HG03280 (cell line): ENCODE data around the gene PPTC7.
"Not testable (repeated sequence)": the region's sequence is repeated elsewhere in the genome, so short reads cannot be mapped to it uniquely, and the experiment has no call there.

Experiments
- ATAC-seq: cut with Tn5 transposase; IDR thresholded peaks from one replicate; pipeline ENCODE4 v1.9.1; 2021; ENCODE audit warnings: mild to moderate bottlenecking, moderate library complexity; ENCODE audit not compliant: unreplicated experiment

The PPTC7 gene, protein sequence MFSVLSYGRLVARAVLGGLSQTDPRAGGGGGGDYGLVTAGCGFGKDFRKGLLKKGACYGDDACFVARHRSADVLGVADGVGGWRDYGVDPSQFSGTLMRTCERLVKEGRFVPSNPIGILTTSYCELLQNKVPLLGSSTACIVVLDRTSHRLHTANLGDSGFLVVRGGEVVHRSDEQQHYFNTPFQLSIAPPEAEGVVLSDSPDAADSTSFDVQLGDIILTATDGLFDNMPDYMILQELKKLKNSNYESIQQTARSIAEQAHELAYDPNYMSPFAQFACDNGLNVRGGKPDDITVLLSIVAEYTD

DNA sequence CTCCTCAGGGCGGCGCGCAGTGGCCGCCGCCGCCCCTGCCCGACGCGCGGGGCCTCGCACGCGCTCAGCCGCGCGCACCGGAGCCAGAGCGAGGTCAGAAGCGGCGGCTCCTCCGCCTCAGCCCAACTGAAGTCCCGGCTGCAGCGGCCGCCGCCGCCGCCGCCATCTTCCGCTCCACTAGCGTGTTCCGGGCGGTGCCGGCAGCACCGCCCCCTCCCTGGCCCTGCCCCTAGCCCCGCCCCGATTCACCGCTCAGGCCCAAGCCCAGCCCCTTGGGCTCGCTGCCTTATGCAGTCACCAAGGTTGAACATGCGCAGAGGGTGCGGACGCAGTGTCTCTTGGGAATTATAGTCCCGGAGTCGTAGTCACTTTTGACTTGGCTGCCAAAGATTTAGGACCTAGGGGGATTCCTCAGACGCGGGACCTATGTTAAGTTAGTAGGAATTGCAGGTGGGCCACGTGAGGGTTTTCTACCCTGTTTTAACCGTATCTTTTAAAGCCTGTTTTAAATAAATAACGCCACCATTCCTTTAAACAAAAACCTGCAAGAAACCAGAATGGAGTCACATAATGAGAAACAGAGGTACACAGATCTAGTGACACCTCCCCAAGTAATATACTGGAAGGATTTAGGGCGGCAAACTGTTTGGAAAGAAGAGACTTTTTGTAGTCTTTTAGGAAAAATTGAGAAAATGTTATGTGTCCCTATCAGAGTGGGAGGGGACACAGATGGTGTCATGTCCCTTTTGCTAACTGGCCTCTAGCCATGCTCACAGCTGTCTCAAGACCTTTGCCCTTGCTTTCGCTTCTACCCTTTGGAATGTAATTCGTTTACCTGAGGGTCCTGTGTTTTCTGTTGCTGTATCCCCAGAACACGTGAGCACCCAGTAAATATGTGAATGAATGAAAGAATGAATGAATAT lies at the start of gene PPTC7:
Gene PPTC7 (minus strand): TSS at position 182 of the 923 bp plus-strand sequence. CDS start 287 bp downstream, outside the sequence.
- ATAC-seq, result peak; percentile 88

DNA sequence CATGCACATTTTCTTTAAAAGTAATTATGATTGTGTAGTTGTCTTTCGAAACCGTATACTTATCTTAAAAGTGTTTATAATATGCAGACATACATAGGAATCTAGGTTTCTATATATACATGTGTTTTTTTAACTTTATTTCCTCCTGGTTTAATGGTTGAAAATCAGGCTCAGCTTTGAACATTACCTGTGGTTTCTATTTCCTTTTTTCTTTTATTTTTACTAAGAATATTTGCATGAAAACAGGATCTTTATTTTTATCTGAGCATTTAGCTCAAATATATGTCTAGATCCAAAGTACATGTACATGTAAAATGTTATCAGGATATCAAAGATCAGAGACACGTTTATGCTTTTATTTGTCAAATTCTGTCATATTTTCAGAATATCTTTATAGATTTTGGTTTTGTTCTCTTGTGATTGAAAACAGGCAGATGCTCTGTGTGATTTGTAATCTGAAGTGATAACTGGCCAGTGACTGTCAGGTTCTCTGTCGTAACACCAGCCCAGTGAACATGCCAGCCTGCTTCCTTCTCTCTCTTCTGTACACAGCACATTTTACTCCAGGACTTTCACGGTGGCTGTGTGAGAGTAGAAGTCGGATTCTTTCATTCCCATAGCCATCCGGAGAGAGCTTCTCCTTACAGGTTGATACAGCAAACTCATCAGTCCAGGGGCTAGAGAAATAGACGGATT lies 44.5 kb upstream of the PPTC7 start:
- no peak for ATAC-seq

DNA sequence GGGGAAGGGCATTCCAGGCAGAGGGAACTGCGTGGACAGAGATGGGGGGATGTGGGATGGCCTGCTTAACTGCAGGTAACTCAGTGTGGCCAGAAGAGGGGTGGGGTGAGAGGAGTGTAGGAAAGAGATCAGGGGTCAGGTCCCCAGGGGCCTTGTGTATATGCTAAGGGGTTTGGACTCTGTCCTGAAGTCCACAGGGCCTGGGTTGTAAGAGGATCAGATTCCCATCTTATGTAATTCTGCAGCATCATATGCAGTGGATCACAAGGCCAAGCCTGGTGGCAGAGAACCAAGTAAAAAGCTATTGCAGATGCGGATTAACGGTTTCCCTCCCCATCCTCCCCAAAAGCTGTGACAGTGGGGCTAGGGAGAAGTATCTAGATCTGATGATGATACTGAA lies 39.5 kb upstream of the PPTC7 start:
- ATAC-seq, result no peak

DNA sequence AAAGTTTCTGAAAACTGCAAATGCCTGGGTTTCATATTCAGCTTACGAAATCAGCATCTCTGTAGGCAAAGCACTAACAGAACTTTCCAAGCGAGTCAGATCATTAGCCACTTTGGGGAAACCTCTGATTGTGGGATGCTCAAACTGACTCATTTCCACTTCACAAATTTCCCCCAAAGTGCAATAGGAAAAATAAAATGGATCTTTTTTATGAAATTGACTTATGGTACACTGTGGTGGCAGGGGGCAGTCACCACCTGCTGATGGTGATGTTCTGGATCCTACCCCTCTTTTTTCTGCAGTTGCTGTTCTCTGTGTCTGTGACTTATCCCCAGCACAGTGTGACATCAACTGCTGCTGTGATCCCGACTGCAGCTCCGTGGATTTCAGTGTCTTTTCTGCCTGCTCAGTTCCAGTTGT lies 36.4 kb upstream of the PPTC7 start:
- no peak for ATAC-seq

DNA sequence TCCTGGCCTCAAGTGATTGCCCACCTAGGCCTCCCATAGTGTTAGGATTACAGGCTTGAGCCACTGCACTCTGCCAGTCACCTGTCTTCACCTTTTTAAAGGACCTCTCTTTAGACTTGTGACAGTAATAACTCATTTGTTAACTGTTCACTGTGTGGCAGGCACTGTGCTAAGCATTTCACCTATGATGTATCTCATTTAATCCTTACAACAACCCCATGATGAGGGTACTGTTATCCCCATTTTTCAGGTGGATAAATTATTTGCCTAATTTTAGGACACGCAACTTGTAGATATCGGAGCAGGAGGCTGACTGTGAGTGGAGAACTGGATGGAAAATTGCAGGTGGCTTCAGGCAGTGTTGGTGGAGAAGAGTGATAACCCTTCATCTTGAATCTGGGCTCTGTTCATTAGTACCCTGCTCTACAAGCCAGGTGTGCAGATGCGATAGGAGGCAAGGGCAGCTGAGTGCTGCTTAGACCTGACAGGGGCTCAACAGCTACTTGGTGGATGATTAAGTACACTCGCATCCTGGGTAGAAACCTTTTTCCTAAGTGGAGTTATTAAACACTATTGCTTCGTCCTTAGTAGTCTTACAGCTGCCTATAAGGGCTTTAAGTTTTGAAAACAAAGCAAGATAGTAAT lies 33.5 kb upstream of the PPTC7 start:
- ATAC-seq, result no peak

DNA sequence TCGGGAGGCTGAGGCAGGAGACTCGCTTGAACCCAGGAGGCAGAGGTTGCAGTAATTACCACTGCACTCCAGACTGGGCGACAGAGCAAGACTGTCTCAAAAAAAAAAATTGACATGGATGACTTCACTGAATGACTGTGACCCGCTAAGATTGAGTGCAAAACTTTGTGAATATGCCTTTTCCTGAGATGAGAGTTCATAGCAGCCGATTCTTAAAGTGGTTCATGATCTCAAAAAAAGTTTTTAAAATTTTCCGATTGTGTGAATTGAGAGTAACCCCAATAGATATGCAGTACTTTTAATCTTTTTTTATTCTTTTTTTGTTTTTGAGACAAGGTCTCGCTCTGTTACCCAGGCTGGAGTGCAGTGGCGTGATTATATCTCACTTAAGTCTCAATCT lies 32.1 kb upstream of the PPTC7 start:
- ATAC-seq, result no peak

DNA sequence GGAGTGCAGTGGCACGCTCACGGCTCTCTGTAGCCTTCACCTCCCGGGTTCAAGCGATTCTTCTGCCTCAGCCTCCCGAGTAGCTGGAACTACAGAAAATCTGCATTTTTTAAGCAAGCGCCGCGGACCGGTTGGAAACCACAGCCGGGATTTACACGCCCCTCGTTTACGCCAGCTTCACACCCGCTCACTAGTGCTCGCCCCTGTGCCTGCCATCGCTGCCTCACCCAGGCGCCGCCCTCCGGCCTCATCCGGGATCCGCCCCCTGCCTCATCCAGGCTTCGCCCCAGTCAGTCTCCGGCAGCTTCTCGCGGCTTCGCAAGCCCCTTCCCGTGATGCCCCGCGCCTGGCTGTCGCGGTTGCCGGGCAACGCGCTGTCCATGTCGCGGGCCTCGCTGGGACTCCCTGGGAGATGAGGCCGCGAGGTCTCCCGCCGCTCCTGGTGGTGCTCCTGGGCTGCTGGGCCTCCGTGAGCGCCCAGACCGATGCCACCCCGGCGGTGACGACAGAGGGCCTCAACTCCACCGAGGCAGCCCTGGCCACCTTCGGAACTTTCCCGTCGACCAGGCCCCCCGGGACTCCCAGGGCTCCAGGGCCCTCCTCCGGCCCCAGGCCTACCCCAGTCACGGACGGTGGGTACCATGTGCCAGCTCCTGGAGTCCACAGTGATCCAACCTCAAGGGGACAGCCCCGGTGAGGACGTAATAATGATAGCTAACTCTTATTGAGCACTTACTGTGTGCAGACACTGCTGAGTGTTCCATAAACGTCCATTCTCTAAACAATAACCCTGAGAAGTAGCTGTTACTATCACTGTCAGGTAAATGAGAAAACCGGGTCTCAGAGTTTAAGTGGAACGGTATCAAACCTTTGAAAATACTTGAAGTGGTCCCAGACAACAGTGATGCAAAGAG lies 30.9 kb upstream of the PPTC7 start, which contains the start of gene TCTN1:
Gene TCTN1 (plus strand): TSS at position 359 of the 914 bp plus-strand sequence. CDS start 54 bp downstream, at position 413.
- peak; percentile 94 for ATAC-seq

DNA sequence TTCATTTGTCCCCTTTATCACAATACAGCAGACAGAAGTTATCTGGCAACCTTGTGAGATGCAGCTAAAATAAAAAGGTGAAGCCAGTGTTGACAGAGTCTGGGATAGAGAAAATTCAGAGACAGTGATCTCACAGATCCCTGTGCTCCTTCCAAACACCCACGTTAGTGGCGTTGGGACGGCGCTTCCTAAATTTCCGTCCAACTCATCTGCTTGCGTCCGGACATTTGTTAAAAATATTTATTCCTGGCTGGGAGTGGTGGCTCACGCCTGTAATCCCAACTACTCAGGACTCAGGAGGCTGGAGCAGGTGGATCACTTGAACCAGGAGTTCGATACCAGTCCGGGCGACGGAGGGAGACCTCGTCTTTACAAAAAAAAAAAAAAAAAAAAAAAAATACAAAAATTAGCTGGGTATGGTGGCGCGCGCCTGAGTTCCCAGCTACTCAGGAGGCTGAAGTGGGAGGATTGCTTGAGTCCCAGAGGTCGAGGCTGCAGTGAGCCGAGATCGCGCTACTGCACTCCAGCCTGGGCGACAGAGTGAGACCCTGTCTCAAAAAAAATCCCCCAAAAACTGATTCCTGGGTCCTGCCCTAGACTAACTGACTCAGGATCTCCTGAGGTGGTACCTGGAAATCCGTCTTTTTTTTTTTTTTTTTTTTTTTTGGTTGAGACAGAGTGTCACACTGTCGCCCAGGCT lies 30.1 kb upstream of the PPTC7 start:
- no peak for ATAC-seq

DNA sequence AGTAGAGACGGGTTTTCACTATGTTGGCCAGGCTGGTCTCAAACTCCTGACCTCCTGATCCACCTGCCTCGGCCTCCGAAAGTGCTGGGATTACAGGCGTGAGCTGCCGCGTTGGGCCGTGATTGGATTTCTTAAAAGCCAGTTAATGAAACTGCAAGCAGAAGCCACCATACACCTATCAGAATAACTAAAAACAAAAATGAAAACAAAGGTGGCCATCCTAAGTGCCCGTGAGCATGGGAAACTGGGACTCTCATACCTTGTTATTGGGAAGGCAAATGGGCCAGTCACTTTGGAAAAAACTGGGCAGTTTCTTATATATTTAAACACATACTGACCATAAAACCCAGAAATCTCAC lies 23.1 kb upstream of the PPTC7 start:
- no peak for ATAC-seq

DNA sequence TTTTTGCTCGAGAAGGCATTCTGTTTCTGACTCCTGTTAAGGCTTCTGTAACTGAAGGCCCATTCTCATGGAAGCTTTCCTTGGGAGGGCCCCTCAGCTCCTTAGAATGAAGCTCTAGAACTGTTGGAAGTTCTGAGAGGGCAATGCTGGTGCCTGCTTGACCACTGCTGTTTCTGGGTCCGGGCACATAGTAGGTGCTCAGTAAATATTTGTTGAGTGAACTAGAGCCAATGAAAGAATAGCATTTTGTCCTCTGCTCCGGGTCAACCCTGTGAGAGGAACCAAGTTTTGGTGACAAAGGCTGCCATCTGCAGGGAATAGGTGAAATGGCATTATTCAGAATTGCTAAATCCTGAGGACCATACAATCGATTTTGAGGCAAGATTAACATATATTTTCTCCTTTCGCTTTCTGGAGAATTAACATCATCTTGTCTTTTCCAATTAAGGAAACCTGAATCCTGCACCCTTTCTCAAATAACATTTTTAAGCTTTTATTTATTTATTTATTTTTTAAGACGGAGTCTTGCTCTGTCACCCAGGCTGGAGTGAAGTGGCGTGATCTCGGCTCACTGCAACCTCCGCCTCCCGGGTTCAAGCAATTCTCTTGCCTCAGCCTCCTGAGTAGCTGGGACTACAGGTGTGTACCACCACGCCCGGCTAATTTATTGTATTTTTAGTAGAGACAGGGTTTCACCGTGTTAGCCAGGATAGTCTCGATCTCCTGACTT lies 19.1 kb upstream of the PPTC7 start:
- not testable (repeated sequence) for ATAC-seq

DNA sequence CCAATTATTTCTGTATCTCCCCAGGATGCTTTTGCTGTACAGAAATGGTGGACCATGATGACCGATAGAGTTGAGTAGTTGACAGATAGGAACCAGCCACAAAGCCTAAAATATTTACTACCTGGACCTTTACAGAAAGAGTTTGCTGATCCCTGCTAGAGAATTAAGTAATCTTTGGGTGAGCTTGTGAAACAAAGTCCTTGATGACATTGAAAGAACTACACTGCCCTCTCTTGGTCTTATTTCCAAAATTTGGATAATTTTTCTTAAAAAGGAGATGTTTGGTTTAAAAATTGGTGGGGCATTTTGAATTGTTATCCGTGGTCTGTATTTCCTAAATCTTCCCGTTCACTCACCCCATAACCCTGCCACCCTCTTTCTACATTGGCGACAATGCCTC lies 17.1 kb upstream of the PPTC7 start:
- ATAC-seq, result no peak

DNA sequence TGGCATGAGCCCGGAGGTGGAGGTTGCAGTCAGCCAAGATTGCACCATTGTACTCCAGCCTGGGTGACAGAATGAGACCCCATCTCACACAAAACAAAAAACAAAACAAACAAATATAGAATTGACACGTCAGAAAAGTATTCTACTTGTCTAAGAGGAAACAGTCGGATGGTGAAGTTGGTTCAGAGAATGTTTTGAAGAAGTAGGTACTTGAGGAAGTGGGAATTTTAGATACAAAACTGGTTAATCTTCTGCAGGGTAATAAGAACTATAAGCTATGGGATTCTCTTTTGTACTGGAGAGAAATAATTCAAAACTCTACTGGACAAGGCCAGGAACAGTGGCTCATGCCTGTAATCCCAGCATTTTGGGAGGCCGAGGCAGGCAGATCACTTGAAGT lies 16.2 kb upstream of the PPTC7 start:
- ATAC-seq, result no peak

DNA sequence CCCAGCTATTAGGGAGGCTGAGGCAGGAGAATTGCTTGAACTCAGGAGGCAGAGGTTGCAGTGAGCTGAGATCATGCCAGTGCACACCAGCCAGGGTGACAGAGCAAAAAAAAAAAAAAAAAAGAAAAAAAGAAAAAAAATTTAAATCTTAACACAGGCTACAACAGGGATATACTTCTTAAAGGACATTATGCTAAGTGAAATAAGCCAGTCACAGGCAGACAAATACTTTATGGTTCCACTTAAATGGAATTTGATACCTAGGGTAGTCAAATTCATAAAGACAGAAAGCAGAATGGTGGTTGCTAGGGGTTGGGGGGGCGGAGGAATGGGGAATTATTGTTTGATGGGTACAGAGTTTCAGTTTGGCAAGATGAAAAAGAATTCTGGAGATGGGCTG lies 14.8 kb upstream of the PPTC7 start:
- ATAC-seq, result no peak

DNA sequence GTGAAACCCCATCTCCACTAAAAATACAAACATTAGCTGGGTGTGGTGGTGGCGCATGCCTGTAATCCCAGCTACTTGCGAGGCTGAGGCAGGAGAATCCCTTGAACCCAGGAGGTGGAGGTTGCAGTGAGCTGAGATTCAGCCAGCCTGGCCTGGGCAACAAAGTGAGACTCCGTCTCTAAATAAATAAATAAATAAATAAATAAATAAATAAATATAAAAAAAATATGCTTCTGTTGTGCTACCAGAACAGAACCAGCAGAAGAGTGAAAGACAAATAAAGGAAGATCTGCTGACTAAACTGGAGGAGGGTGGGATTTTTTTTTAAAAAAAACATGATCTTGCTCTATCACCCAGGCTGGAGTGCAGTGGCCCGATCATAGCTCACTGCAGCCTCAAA lies 9.8 kb upstream of the PPTC7 start:
- not testable (repeated sequence) for ATAC-seq

DNA sequence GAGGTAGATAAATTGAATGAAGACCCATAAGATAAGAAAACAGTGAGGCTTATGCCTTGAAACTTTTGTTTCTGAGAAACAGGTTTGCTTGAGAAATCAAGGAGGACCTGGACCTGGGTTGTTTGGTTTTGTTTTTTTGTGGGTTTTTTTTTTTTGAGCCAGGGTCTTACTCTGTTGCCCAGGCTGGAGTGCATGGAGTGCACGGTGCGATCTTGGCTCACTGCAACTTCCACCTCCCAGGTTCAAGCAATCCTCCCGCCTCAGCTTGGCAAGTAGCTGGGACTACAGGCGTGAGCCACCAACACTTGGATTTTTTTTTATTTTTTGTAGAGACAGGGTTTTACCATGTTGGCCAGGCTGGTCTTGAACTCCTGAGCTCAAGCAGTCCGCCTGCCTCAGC lies 9.0 kb upstream of the PPTC7 start:
- no peak for ATAC-seq

DNA sequence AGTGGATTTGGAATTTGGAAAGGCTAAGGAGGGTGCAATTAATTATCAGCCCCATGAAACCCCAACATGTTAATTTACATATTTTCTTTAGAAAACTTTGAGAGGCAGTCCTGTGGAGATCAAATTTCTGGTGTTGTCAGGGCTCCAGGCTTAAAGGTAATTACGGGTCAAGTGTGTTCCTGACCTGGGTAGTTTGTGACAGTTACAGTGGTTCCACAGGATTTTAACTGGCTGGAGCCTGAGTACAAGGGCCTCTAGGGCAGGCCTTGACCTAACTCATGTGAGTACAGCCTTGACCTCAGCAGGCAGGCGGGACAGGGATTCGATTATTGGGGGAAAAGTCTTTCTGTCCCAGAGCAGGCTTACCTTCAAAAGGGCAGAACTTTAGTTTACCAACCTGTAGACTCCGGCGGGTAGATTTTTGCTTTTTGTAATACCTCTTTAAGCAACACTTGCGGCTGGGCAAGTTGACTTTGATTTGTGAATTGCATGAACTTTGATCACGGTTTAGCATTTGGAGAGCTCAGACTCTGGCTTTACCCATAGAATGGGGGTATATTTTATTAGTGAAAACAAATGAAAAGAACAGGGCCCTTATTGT lies 8.4 kb upstream of the PPTC7 start:
- ATAC-seq, result no peak

DNA sequence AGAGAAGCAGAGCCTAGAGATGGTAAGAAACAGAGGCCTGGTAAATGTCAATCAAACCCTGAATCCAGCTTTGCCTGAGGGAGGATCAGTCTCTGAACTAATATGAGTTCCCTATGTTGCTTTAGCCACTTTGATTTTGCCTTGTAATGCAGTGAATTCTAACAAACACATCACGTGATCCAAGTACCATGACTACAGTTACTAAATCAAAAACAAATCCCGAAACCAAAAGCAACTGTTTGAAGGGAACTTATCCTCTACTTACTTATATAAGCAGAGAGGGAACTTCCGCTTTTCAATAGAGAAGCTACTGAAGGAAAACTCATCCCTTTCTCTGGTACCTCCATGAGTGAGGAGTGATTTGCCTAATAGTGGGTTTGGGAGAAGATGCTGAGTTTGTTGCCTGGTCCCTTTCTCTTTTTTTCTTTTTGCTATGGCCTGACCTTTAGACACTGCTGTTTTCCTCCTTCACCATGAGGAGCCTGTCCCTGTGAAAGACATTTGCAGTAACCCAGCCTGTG lies 7.7 kb upstream of the PPTC7 start:
- ATAC-seq, result peak; percentile 84

DNA sequence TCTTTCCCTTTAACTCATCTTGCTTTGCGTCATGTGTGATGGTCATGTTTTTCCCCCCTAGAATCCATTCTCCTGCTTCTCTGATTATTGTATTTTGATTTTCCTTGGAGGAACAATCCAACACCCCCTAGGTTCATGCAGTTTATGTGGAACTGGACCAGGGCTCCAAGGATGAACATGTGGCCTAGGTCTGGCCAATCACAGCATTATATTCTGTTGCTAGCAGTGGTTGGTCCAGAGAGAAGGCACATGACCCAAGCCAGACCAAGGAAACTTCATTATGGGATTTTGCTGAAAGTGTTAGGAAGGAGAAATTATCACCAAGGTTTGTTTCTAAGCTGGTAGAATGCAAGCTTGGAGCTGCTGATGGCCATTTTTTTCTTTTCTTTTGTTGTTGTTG lies 6.9 kb upstream of the PPTC7 start:
- no peak for ATAC-seq
